Measurements from ENCODE around the gene ILDR1.

ILDR1 gene

GRCh38 chr3:121994551-121994950, 27.5 kb downstream of the ILDR1 start:
- no peak overlapping the region for H3K4me3 ChIP-seq (ENCODE audit: low read depth, low read length)
- no peak for TF ChIP-seq CTCF (IDR thresholded peaks at IDR 0.05; ENCODE audit: insufficient read depth, low read length, missing control alignments)
- DNase-seq (ENCODE audit: low read depth, low spot score) = no peak
- ChIA-PET POLR2A (no interaction called here), CTCF (interaction anchor here (1.3 kb wide), 1 partner anchor 30 kb away, joined by 5 read pairs; no protein-coding TSS in a partner anchor)

DNA sequence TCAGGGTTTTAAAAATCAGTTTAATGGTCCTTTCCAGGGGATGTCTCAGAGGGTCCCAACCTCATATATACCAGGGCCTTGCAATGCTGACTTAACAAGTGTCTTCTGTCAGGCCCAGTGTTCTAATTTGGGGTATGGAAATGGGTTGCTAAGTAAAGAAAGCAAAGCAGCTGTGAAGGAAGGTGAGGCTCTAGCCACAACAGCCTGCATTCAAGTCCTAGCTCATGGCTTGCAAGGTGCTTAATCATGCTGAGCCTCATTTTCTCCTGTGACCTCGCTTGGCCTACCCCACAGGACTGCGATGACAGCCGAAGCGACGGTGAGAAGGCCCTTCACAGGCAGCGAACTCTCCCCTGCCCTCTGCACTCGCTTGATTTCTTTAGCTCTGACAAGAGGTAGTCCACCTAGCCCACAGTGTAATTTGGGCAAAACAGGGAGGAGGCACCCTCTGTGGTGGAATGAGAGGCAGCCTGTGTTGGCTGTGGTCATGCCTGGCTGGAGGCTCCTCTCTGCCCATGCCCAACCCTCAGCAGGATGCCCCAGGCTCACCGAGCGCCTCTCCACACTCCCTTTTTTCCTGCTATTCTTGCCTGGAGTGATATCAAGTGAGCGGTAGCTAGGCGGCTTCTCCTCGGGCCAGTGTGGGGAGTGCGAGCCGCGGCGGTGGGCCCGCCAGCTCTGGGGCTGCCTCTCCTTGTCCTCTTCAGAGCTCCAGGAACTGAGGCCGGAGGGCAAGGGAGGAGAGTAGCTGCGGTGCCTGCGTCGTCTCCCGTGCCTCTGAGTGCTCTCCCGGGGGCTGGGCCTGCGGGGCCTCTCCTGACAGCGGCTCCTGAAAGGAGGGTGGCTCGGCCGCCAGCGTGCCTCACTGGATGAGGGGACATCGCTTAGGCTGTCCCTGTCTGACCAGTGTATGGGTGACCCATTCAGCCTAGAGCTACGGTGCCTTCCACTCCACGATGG, 29.2 kb downstream of the ILDR1 start:
- no peak for DNase-seq (ENCODE audit: low read depth, low spot score)
- no peak for TF ChIP-seq CTCF (IDR thresholded peaks at IDR 0.05; ENCODE audit: insufficient read depth, low read length, missing control alignments)
- no peak overlapping the region for H3K4me3 ChIP-seq (ENCODE audit: low read depth, low read length)
- ChIA-PET POLR2A (no interaction called here), CTCF (no interaction called here)

- TF ChIP-seq CTCF (IDR thresholded peaks at IDR 0.05; ENCODE audit: insufficient read depth, low read length, missing control alignments) = no peak
- DNase-seq (ENCODE audit: low read depth, low spot score) = no peak
- ChIA-PET POLR2A (no interaction called here), CTCF (no interaction called here)
- H3K4me3 ChIP-seq (ENCODE audit: low read depth, low read length) = no peak overlapping the region
Measured at GRCh38 chr3:121989943-121990342, 32.1 kb downstream of the ILDR1 start.

DNA sequence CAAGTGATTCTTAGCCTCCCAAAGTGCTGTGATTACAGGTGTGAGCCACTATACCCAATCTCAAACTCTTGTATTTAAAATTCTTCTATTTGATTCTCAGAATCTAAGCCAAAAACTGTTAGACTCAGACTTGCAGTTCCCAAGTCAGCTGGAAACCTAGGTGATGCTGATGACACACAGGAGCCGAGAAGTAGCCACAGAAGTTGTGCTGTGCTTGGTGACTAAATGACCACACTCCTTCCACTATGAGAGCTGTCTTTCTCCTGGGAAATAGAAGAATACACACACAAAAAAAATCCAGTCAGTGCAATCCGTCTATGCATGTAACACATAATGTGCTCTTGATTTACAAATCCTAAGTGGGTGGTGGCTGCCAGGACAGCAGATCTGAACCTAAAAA, 33.9 kb downstream of the ILDR1 start:
- CTCF ChIA-PET = no interaction called here
- DNase-seq (ENCODE audit: low read depth, low spot score) = no peak
- no peak overlapping the region for H3K4me3 ChIP-seq (ENCODE audit: low read depth, low read length)
- POLR2A ChIA-PET = no interaction called here
- TF ChIP-seq CTCF (IDR thresholded peaks at IDR 0.05; ENCODE audit: insufficient read depth, low read length, missing control alignments) = no peak

DNA sequence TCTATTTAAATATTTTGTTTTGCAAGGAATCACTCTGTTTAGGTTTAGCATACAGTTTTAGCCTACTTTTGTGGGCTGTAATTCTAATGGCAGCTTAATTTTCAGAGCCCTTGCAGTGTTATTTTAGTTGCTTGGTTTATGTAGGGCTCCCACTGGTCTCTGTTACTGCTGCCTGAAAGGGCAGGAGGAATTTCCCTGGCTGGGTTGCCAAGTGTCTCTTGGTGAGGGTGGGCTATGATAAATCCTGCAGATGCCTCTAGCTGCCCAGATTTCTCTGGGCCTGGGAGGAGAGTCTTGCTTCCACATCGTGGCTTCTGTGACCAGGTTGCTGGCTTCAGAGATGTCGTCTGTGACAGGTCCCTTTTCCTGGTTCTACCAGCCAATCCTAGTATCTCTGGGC, 36.2 kb downstream of the ILDR1 start:
- CTCF ChIA-PET = no interaction called here
- no peak for DNase-seq (ENCODE audit: low read depth, low spot score)
- POLR2A ChIA-PET = no interaction called here
- no peak for TF ChIP-seq CTCF (IDR thresholded peaks at IDR 0.05; ENCODE audit: insufficient read depth, low read length, missing control alignments)
- H3K4me3 ChIP-seq (ENCODE audit: low read depth, low read length) = no peak overlapping the region

DNA sequence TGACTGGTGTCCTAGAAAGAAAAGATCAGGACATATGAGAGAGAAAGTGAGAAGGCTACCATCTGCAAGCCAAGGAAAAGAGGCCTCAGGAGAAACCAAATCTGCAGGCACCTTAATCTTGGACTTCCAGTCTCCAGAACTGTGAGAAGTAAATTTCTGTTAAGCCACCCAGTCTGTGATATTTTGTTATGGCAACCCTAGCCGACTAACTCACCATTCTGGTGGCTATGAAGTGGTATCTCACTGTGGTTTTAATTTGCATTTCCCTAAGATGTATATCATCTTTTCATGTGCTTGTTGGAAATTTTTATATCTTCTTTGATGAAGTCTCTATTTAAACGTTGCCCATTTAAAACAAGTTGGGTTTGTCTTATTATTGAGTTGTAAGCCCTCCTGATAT, 40.6 kb downstream of the ILDR1 start:
- POLR2A ChIA-PET = no interaction called here
- no peak for TF ChIP-seq CTCF (IDR thresholded peaks at IDR 0.05; ENCODE audit: insufficient read depth, low read length, missing control alignments)
- no peak for DNase-seq (ENCODE audit: low read depth, low spot score)
- CTCF ChIA-PET = no interaction called here
- no peak overlapping the region for H3K4me3 ChIP-seq (ENCODE audit: low read depth, low read length)

Data from AG04449 (cell line).